VCaP (cell line): ENCODE measurements around the gene SLC9A9.
A peak's percentile ranks its signal among the peaks of the same experiment; 100 is the strongest.
"Not testable (repeated sequence)": the region's sequence is repeated elsewhere in the genome, so short reads cannot be mapped to it uniquely, and the experiment has no call there.

Experiments
- H3K27ac ChIP-seq: fragments of 450-650 bp; 2 replicates; pipeline ENCODE4 v1.5.1; 2017
- TF ChIP-seq, protein P1 (sequence below): fragments of 450-650 bp; conservative IDR thresholded peaks from 2 replicates; pipeline ENCODE4 v1.5.1; 2017; ENCODE audit warnings: mild to moderate bottlenecking, moderate library complexity

The SLC9A9 gene

GRCh38 chr3:143884861-143885260, 36.6 kb upstream of the SLC9A9 start:
- H3K27ac ChIP-seq = no peak overlapping the region
- TF ChIP-seq, protein P1, sequence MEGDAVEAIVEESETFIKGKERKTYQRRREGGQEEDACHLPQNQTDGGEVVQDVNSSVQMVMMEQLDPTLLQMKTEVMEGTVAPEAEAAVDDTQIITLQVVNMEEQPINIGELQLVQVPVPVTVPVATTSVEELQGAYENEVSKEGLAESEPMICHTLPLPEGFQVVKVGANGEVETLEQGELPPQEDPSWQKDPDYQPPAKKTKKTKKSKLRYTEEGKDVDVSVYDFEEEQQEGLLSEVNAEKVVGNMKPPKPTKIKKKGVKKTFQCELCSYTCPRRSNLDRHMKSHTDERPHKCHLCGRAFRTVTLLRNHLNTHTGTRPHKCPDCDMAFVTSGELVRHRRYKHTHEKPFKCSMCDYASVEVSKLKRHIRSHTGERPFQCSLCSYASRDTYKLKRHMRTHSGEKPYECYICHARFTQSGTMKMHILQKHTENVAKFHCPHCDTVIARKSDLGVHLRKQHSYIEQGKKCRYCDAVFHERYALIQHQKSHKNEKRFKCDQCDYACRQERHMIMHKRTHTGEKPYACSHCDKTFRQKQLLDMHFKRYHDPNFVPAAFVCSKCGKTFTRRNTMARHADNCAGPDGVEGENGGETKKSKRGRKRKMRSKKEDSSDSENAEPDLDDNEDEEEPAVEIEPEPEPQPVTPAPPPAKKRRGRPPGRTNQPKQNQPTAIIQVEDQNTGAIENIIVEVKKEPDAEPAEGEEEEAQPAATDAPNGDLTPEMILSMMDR = no peak

DNA sequence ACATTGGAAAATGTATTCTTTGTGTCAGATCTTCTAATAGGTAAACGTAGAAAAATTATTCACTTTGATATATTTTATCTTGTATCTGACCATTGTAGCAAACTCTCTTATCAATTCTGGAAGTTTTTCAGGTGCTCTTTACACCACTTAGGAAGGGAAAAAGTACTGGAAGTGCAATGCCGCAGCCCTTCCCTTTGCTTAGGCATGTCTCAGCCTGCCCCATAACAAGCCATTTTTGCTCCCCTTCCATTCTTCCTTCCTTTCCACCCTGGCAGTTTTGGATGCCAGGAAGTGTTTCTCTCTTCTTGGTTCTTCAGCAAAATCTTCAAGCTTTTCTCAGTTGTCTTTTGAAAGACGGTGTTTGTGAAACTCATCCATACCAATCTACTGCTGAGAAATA, 34.9 kb upstream of the SLC9A9 start:
- TF ChIP-seq, protein P1 = no peak
- no peak overlapping the region for H3K27ac ChIP-seq

DNA sequence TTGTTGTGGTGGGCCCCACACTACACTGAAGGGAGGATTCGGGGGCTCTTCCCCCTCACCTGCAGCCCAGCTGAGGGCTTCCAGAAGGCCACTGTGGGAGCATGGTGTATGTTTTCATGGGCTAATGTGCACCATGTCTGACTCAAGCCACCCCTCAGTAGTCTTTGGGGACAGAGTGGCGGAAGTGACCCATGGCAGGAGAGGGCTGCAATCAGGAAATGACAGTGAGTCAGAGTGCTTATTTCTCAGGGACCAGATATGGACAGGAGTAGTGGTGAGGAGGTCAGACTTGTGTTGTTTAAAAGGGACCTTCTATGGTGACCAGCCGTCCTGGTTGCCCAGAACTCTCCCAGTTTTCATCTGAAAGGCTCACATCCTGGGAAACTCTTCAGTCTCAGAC, 32.8 kb upstream of the SLC9A9 start:
- H3K27ac ChIP-seq = no peak overlapping the region
- TF ChIP-seq, protein P1 = no peak

DNA sequence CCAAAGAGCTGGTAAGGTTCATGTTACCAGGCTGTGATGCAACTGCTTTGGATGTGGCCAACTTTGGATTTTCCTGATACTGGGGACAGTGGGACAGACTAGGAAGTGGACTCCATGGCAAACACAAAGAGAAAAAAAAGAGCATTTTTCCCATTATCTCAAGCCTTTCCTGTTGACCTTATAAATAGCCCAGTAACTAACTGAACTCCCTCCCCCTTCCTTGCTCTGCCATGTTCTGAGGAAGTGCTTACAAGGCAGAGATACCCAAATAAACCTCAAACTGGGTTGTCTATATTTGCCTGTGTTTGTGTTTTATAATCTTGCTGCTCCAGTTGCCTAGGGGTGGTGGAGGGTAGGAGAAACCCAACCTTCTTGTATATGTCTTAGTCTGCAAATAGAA, 27.3 kb upstream of the SLC9A9 start:
- peak overlapping the region; percentile 28; the same call in 1 of the 2 replicates for H3K27ac ChIP-seq
- TF ChIP-seq, protein P1 = no peak

DNA sequence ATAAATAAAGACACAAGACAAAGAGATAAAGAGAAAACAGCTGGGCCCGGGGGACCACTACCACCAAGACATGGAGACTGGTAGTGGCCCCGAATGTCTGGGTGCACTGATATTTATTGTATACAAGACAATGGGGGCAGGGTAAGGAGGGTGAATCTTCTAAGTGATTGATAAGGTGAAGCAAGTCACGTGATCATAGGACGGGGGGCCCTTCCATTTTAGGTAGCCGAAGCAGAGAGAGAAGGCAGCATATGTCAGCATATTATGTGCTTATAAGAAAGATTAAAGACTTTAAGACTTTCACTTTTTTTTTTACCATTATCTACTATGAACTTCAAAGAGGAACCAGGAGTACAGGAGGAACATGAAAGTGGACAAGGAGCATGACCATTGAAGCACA, 25.3 kb upstream of the SLC9A9 start:
- H3K27ac ChIP-seq = not testable (repeated sequence)

GRCh38 chr3:143865302-143865701, 17.0 kb upstream of the SLC9A9 start:
- H3K27ac ChIP-seq = no peak overlapping the region
- TF ChIP-seq, protein P1 = no peak

GRCh38 chr3:143859465-143860203, 11.4 kb upstream of the SLC9A9 start:
- TF ChIP-seq, protein P1 = no peak
- H3K27ac ChIP-seq = no peak overlapping the region

DNA sequence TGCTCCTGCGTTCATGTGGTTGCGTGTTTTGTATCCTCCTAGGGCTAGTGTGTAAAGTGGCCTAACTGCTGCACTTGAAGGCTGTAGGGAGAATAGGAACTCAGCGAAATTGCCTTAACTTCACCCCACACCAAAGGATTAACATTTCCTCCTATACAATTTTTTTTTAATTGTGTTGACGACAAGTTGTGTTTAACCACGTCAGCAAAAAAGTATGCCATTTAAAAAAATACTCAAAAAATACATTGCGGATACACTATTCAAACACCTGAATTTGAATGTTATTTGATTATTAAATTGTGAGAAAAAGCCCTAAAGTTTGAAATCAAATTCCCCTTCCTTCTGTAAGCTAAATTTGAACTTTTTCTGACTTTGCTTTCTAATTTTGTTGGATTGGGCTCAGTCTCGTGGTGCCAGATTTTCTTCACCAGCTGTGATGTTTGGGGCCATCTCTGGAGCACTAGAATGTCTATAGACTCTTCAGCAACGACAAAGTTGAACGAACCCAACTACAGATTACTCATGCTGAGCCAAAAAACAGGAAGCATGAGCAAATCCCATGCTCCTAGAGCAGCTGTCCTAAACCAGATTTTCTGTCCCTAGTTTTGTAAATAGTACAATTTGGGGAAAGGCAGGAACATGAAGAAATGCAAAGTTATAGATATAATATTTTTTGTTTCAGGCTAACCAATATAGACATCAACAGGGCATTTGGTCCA, 8.1 kb upstream of the SLC9A9 start:
- H3K27ac ChIP-seq = no peak overlapping the region
- TF ChIP-seq, protein P1 = no peak
